ENCODE data around the gene DUT.

DUT gene

GRCh38 chr15:48336940-48337339 lies 5.7 kb downstream of the DUT start:
- H3K27ac ChIP-seq: no peak overlapping the region
- TF ChIP-seq ZFX (IDR thresholded peaks at IDR 0.05; ENCODE audit: borderline replicate concordance) (no peak), CTCF (IDR thresholded peaks at IDR 0.05) (peak; percentile 43)

- TF ChIP-seq CTCF (IDR thresholded peaks at IDR 0.05) (no peak), ZFX (IDR thresholded peaks at IDR 0.05; ENCODE audit: borderline replicate concordance) (no peak)
- no peak overlapping the region for H3K27ac ChIP-seq
Measured at GRCh38 chr15:48337607-48338006, 6.4 kb downstream of the DUT start.

GRCh38 chr15:48340111-48340510 lies 8.9 kb downstream of the DUT start:
- TF ChIP-seq CTCF (IDR thresholded peaks at IDR 0.05) (no peak), ZFX (IDR thresholded peaks at IDR 0.05; ENCODE audit: borderline replicate concordance) (no peak)
- H3K27ac ChIP-seq: no peak overlapping the region

- TF ChIP-seq CTCF (IDR thresholded peaks at IDR 0.05): no peak
- no peak for TF ChIP-seq ZFX (IDR thresholded peaks at IDR 0.05; ENCODE audit: borderline replicate concordance)
- peak overlapping the region; percentile 5; the same call in 1 of the 2 replicates for H3K27ac ChIP-seq
Measured at GRCh38 chr15:48343865-48344264, 12.6 kb downstream of the DUT start.

GRCh38 chr15:48345516-48345915 lies 14.3 kb downstream of the DUT start:
- no peak overlapping the region for H3K27ac ChIP-seq
- TF ChIP-seq ZFX (IDR thresholded peaks at IDR 0.05; ENCODE audit: borderline replicate concordance): no peak
- TF ChIP-seq CTCF (IDR thresholded peaks at IDR 0.05): no peak

GRCh38 chr15:48352474-48353072 lies 21.3 kb downstream of the DUT start:
- no peak overlapping the region for H3K27ac ChIP-seq
- peak; percentile 97 for TF ChIP-seq CTCF (IDR thresholded peaks at IDR 0.05)
- TF ChIP-seq ZFX (IDR thresholded peaks at IDR 0.05; ENCODE audit: borderline replicate concordance): no peak

GRCh38 chr15:48354694-48355303 lies 23.6 kb downstream of the DUT start:
- no peak for TF ChIP-seq ZFX (IDR thresholded peaks at IDR 0.05; ENCODE audit: borderline replicate concordance)
- no peak for TF ChIP-seq CTCF (IDR thresholded peaks at IDR 0.05)
- H3K27ac ChIP-seq: no peak overlapping the region
